Thyroid gland (tissue), 4 donors: ENCODE results near the gene MAP4K5.

ENCODE experiments used
- POLR2A ChIP-seq, 2 donors: fragments of 450-650 bp; IDR thresholded peaks; one replicate each; pipeline ENCODE4 v1.6.1; 2017; ENCODE audit warnings: antibody characterized with exemption in 2 of 2, mild to moderate bottlenecking in 2 of 2, moderate library complexity in 1 of 2
- TF ChIP-seq, protein P1 (sequence below), 6 experiments: fragments of 200-600 bp in 3 of 6; fragments of 450-650 bp in 3 of 6; sonication (generic) in 3 of 6; IDR thresholded peaks; one replicate each; pipeline ENCODE4 v1.5.1; 2016 to 2019; ENCODE audit warnings: antibody characterized with exemption in 6 of 6, mild to moderate bottlenecking in 2 of 6, inconsistent platforms in 1 of 6, moderate library complexity in 1 of 6

DNA sequence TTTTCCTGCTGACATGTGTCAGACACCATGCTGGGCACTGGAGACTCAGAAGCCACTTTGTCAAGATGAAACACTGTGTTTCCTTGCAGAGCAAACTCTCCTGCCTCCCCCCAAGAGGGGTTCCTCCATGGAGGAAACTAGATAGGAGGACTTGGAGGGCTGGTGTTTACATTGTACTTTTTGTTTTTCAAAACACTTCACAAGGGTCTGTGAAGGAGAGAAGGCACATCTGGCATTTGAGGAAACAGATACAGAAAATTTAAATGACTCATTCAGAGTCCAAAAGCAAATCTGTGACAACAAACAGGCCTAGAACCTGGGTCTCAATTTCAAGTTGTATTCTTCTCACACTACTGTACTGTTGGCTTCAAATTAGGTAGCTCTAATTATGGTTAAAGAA, 128.9 kb downstream of the MAP4K5 start:
- no peak for TF ChIP-seq POLR2A (IDR thresholded peaks at IDR 0.05)
- TF ChIP-seq, protein P1, sequence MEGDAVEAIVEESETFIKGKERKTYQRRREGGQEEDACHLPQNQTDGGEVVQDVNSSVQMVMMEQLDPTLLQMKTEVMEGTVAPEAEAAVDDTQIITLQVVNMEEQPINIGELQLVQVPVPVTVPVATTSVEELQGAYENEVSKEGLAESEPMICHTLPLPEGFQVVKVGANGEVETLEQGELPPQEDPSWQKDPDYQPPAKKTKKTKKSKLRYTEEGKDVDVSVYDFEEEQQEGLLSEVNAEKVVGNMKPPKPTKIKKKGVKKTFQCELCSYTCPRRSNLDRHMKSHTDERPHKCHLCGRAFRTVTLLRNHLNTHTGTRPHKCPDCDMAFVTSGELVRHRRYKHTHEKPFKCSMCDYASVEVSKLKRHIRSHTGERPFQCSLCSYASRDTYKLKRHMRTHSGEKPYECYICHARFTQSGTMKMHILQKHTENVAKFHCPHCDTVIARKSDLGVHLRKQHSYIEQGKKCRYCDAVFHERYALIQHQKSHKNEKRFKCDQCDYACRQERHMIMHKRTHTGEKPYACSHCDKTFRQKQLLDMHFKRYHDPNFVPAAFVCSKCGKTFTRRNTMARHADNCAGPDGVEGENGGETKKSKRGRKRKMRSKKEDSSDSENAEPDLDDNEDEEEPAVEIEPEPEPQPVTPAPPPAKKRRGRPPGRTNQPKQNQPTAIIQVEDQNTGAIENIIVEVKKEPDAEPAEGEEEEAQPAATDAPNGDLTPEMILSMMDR (IDR thresholded peaks at IDR 0.05), result no peak
